Measurements from ENCODE around the gene EPB41L5. TPM values are rescaled to one million over a fixed set of nuclear protein-coding genes. Genes with fewer than 3 reads are reported as not detected.

Gene EPB41L5
- total RNA-seq, 6 experiments from 2014 or later: 27.1 to 54.1 (median 43.3) TPM

DNA sequence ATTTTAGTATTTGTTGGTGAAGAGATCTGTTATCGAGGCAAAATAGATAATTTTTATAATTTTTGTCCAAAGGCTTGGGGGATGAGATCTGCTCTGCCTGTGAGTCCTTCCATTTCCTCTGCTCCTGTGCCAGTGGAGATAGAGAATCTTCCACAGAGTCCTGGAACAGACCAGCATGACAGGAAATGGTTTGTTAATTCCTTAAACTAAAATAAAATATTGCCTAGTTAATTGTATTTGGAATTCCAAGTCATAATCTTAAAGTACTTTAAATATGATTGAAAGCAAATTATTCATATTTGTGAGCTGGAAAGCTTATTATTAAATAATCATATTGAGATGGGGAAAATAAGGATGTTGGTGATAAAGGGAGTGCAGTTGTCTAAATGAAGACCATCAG, 87.8 kb downstream of the EPB41L5 start:
- intact Hi-C loops (cut with DNase I): no loop called here
- WGBS (ENCODE audit: insufficient coverage, low coverage, low lambda C conversion rate, missing lambda C conversion rate): 69% methylated on average over 1 of the region's 1 CpG
- Histone ChIP-seq H3K9me3 (no peaks in the 10 kb centered on the region), H3K36me3 (peaks cover 0 to 41% (median 10%) of the 10 kb centered on the region in 4 donors), H3K27ac (no peak overlapping the region), H3K27me3 (no peaks in the 10 kb centered on the region), H3K4me3 (no peak overlapping the region), H3K4me1 (no peaks in the 10 kb centered on the region)
- DNase-seq (no peak), ATAC-seq (no peak)
- TF ChIP-seq, protein P1, sequence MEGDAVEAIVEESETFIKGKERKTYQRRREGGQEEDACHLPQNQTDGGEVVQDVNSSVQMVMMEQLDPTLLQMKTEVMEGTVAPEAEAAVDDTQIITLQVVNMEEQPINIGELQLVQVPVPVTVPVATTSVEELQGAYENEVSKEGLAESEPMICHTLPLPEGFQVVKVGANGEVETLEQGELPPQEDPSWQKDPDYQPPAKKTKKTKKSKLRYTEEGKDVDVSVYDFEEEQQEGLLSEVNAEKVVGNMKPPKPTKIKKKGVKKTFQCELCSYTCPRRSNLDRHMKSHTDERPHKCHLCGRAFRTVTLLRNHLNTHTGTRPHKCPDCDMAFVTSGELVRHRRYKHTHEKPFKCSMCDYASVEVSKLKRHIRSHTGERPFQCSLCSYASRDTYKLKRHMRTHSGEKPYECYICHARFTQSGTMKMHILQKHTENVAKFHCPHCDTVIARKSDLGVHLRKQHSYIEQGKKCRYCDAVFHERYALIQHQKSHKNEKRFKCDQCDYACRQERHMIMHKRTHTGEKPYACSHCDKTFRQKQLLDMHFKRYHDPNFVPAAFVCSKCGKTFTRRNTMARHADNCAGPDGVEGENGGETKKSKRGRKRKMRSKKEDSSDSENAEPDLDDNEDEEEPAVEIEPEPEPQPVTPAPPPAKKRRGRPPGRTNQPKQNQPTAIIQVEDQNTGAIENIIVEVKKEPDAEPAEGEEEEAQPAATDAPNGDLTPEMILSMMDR (IDR thresholded peaks at IDR 0.05): no peak
- no peak for TF ChIP-seq POLR2A (IDR thresholded peaks at IDR 0.05)

DNA sequence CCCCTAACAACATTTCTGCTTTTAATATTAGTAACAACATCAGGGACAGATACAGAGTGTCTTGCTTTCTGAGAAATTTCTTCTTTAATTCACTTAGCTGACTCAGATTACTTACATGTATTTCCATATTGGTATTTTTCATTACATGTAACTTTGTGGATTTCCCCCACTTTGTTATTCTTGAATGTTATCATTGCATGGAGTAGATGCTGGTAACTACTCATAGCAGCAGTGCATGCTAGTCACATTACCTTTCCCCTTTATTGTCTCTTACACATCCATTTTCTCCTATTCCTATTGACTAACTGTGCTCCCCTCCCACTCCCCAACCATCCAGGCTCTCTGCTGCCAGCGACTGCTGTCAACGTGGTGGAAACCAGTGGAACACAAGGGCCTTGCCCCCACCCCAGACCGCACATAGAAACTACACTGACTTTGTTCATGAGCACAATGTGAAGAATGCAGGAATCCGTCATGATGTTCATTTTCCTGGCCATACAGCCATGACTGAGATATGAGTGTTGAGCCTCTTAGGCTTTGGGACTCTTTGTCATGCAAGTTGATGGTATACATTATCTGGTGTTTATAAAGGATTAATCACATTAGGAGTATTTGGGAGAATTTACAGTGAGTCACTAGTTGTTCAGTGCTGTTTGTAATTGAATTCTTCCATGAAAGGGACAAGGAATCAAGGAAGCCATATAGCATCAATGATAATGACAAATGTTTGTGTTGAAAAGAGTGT, 91.0 kb downstream of the EPB41L5 start:
- intact Hi-C loops (cut with DNase I): no loop called here
- Histone ChIP-seq H3K27me3 (no peaks in the 10 kb centered on the region), H3K27ac (no peak overlapping the region), H3K4me1 (peaks cover 0 to 14% (median 5%) of the 10 kb centered on the region in 4 donors), H3K9me3 (no peaks in the 10 kb centered on the region), H3K36me3 (peaks cover 0 to 27% (median 5%) of the 10 kb centered on the region in 4 donors), H3K4me3 (no peak overlapping the region)
- DNase-seq (no peak), ATAC-seq (no peak)
- TF ChIP-seq, protein P1 (IDR thresholded peaks at IDR 0.05): no peak
- no peak for TF ChIP-seq POLR2A (IDR thresholded peaks at IDR 0.05)
- 100% methylated on average over 4 of the region's 4 CpGs for WGBS (ENCODE audit: insufficient coverage, low coverage, low lambda C conversion rate, missing lambda C conversion rate)

DNA sequence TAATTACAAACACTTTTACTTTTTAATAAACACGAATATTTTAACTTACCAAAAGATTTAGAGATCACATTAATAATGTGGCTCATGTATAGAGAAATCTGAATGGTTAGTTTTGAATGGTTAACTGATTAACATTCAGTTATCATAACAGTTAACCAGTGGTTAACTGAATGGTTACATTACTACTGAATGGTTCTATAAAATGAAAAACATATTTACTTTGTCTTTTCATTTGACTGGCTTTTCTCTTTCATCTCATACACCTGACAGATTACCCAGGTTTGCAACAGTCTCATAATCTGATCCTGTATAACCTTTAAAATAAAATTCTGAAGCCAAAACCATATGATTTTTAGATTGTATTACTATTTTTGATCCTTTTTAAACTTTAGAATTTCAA, 91.9 kb downstream of the EPB41L5 start:
- ATAC-seq (no peak), DNase-seq (no peak)
- 90% methylated on average over 1 of the region's 1 CpG for WGBS (ENCODE audit: insufficient coverage, low coverage, low lambda C conversion rate, missing lambda C conversion rate)
- Histone ChIP-seq H3K27me3 (no peaks in the 10 kb centered on the region), H3K4me1 (peaks cover 0 to 14% (median 6%) of the 10 kb centered on the region in 4 donors), H3K36me3 (peaks cover 0 to 27% (median 5%) of the 10 kb centered on the region in 4 donors), H3K9me3 (no peaks in the 10 kb centered on the region), H3K27ac (no peak overlapping the region), H3K4me3 (no peak overlapping the region)
- intact Hi-C loops (cut with DNase I): no loop called here
- TF ChIP-seq, protein P1 (IDR thresholded peaks at IDR 0.05): no peak
- no peak for TF ChIP-seq POLR2A (IDR thresholded peaks at IDR 0.05)

DNA sequence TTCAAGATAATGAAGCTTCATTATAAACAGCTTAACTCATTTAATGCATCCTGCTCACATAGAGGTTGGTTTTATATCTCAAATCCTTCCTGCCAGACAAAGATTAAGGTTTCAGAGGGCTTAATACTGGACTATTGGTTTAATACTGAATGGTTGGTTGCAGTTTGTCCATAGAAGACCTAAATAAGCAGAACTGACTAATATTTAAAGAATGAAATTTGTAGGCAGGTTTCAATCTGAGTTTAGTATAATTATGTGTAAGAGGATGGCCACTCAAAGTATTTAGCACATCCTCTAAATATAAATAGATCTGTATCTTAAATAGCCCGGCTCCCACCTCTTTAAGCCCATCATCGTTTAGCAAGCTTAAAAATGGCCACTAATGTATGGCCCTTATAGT, 92.5 kb downstream of the EPB41L5 start:
- WGBS (ENCODE audit: insufficient coverage, low coverage, low lambda C conversion rate, missing lambda C conversion rate): 73% methylated on average over 2 of the region's 2 CpGs
- intact Hi-C loops (cut with DNase I): no loop called here
- DNase-seq (no peak), ATAC-seq (no peak)
- TF ChIP-seq, protein P1 (IDR thresholded peaks at IDR 0.05): no peak
- no peak for TF ChIP-seq POLR2A (IDR thresholded peaks at IDR 0.05)
- Histone ChIP-seq H3K27me3 (no peaks in the 10 kb centered on the region), H3K4me1 (peaks cover 0 to 17% (median 6%) of the 10 kb centered on the region in 4 donors), H3K36me3 (peaks cover 0 to 23% (median 5%) of the 10 kb centered on the region in 4 donors), H3K27ac (no peak overlapping the region), H3K4me3 (no peak overlapping the region), H3K9me3 (no peaks in the 10 kb centered on the region)

Measured in right lobe of liver (tissue), 6 donors.